Stimulated activated CD4-positive, alpha-beta T cell treated with anti-CD3 and anti-CD28 coated beads, Interleukin-1b, Interleukin-23, amount 100 ng/mL, for 4 hours (primary cell): ENCODE measurements around the gene CLDN17.

Experiments
- DNase-seq, 2 donors: peaks; one replicate each; pipeline ENCODE4 v3.0.0-alpha.2; 2020; ENCODE audit warnings: low read depth in 2 of 2

The CLDN17 gene

GRCh38 chr21:30117631-30118030 lies 49.0 kb downstream of the CLDN17 start:
- DNase-seq: no peak

- DNase-seq: no peak
These were observed 50.1 kb downstream of the CLDN17 start for GRCh38 chr21:30116479-30116878.
